ENCODE results near the gene CREB5.
"Not testable (repeated sequence)": the region's sequence is repeated elsewhere in the genome, so short reads cannot be mapped to it uniquely, and the experiment has no call there.

CREB5 gene

DNA sequence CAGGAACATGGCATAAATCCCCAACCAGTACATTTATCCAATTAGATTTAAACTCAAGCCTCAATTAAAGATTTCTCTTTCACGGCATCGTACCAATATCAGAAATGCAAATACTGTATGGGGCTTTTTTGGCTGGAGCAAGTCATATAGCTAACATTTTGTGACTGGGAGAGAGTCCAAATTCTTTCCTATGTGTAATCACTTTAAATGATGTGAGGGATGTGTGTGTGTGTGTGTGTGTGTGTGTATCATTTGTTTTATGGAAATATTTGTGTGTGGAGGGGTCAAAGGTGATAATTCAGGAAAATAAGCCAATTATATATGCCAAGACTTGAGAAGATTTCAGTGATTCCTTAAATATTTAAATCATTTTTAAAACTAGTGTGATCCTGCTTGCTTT is 349.2 kb downstream of the CREB5 start:
- in situ Hi-C loops (cut with MboI; ENCODE audit: low sequenced_read_pairs) = no loop called here

- in situ Hi-C loops (cut with MboI; ENCODE audit: low sequenced_read_pairs) = no loop called here
These were observed 350.3 kb downstream of the CREB5 start for GRCh38 chr7:28762651-28763050.

- in situ Hi-C loops (cut with MboI; ENCODE audit: low sequenced_read_pairs) = no loop called here
These were observed 354.0 kb downstream of the CREB5 start for GRCh38 chr7:28766359-28766758.

DNA sequence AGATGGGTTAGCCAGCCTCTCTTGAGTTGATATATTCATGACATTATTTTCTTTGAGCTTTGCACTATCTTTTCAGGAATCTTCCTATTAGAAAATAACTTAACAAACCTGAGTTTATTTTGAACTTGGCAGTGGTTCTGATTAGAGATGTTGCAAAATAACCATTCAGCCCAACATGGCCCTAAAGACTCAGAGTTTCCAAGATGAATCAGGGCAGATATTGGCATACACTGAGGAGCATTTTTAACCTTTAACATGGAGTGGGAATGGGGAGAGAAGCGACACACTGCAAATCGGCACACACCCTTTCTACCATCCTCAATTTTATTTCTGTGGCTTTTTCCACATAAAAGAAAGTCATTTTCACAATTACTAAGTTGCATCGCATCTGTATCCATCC is 355.0 kb downstream of the CREB5 start:
- in situ Hi-C loops (cut with MboI; ENCODE audit: low sequenced_read_pairs) = no loop called here

DNA sequence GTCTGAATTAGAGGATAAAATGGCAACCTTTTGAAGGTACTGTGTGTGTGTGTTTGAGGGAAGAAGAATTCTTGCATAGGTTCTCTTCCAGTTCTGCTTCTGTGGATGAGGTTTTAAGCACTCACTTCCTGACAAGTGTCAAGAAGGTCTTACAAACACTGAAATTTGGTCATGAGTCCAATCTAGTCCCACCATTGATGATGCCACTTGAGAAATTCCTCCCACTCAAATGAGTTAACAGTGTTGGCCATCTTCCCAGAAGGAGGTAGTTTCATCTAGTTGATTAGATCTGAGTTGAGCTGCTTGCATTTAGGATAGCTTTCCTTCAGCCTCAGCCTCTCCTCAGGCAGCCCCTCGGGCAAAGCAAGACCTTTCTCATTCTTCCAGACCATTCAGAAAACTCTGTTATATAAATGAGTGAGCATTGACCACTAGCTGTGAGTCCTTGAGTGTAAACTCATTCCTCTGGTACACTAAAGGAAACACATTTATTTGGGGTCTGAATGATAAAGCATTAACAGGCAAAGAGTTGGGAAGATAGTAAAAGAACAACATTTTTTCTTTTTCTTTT is 356.3 kb downstream of the CREB5 start:
- in situ Hi-C loops (cut with MboI; ENCODE audit: low sequenced_read_pairs) = no loop called here

DNA sequence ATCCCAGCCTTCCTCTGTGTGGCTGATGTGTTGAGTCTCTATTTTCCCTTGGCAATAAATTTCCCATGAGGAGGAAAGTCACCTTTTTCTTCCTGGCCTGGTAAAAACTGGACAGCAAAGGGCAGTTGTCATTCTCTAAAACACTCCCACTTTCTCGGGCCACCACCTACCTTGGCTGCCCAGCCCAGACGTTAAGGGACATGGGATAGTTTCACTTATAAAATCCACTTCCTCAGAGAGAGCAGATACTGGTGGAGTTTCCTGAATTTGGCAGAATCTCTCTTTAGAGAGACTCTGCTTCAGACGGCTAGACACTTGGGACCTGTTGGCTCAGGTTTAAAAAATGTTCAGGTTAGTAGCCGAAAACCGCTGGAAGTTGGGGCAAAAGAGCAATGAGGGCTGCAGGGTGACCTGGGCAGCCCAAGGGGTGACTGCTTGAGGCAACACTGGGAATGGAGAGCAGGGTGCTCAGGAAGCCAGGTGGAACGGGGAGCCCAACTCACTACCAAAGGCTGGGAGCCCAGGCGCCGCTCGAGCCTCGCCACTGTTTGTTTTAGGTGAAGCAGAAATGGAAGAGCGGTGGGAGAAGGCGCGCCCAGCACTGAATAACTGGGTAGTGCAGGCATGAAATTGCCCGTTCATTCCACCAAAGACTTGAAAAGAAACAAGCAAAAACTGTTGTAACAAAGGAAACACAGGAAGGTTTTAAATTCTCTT is 359.7 kb downstream of the CREB5 start:
- in situ Hi-C loops (cut with MboI; ENCODE audit: low sequenced_read_pairs) = no loop called here

DNA sequence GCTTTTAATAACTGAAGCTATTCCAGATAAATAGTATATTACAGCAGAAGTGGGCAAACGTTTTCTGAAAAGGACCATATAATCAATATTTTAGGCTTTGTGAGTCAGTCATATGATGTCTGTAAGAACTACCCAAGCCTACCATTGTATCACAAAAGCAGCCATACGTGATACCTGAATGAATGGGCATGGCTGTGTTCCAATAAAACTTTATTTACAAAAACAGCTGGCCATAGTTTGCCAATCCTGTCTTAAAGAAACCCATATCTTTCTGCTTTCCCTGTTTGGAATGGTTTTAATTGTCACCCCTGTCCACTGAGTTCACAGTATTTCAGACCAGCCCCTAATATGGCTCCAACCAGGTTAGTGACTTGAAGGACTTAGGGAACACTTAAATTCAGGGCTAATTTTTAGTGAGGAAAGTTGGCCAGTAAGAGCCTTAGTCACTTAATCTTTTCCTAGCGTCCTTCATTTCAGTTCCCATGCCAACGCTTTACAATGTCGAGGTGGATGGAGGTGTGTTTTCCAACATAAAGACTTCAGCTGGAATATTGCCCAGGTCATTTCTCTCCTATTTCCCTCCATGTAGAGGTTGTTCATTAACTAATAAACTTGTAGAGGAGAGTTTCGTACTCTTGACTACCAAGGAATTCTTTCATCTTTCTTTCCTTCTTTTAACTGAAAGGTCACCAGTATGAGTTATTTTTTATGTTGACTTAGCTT is 361.3 kb downstream of the CREB5 start:
- in situ Hi-C loops (cut with MboI; ENCODE audit: low sequenced_read_pairs) = no loop called here

GRCh38 chr7:28774261-28774988 is 362.1 kb downstream of the CREB5 start:
- in situ Hi-C loops (cut with MboI; ENCODE audit: low sequenced_read_pairs) = no loop called here

GRCh38 chr7:28776463-28777157 is 364.3 kb downstream of the CREB5 start:
- in situ Hi-C loops (cut with MboI; ENCODE audit: low sequenced_read_pairs) = no loop called here

- in situ Hi-C loops (cut with MboI; ENCODE audit: low sequenced_read_pairs) = no loop called here
These were observed 366.5 kb downstream of the CREB5 start for GRCh38 chr7:28778786-28779185.

DNA sequence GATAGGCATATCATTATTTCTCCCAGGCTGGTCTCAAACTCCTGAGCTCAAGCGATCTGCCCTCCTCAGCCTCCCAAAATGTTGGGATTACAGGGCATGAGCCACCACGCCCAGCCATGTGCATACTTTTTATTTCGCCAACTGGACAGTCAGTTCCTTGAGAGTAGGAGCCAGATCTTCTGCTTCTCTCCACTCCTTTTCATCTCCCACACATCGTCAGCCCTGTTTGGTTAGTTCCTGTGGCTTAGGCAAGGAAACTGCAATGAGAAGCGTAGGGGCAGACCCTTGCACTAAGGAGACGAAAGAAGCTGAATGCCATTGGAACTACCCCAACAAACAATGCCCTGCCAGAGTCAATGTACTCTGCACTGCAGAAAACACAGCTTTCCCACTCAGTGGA is 367.6 kb downstream of the CREB5 start:
- in situ Hi-C loops (cut with MboI; ENCODE audit: low sequenced_read_pairs) = no loop called here

GRCh38 chr7:28782362-28782761 is 370.0 kb downstream of the CREB5 start:
- in situ Hi-C loops (cut with MboI; ENCODE audit: low sequenced_read_pairs) = no loop called here

- in situ Hi-C loops (cut with MboI; ENCODE audit: low sequenced_read_pairs) = no loop called here
These were observed 372.0 kb downstream of the CREB5 start for GRCh38 chr7:28784171-28784902.

- in situ Hi-C loops (cut with MboI; ENCODE audit: low sequenced_read_pairs) = no loop called here
These were observed 373.0 kb downstream of the CREB5 start for GRCh38 chr7:28785041-28785995.

DNA sequence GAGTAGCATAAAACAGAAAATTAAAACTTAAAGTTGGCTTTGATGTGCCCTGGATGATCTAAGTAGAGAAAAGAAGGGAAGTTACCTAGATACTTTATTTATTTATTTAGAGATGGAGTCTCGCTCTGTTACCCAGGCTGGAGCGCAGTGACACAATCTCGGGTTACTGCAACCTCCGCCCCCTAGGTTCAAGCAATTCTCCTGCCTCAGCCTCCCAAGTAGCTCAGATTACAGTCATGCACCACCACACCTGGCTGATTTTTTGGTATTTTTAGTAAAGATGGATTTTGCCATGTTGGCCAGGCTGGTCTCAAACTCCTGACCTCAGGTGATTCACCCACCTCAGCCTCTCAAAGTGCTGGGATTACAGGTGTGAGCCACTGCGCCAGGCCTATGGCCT is 373.8 kb downstream of the CREB5 start:
- in situ Hi-C loops (cut with MboI; ENCODE audit: low sequenced_read_pairs) = not testable (repeated sequence)

DNA sequence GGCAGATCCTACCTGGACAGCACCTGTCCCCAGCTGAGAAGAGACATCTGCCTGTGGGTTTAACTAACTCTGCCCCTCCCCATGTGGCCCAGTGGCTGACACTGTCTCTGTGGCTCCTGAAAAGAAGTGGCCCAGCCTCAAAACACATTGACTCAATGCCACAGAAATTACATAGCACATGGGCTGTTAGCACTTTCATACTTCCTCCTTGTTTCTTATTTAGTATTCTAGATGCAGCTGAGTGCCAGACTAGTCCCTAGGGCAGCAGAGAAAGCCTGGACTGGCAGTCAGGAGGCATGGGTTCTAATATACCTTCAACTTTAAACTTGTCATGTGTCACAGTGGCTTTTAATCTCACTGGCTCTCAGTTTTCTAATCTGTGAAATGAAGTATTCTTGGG is 374.8 kb downstream of the CREB5 start:
- in situ Hi-C loops (cut with MboI; ENCODE audit: low sequenced_read_pairs) = no loop called here

GRCh38 chr7:28790467-28790866 is 378.1 kb downstream of the CREB5 start:
- in situ Hi-C loops (cut with MboI; ENCODE audit: low sequenced_read_pairs) = no loop called here

DNA sequence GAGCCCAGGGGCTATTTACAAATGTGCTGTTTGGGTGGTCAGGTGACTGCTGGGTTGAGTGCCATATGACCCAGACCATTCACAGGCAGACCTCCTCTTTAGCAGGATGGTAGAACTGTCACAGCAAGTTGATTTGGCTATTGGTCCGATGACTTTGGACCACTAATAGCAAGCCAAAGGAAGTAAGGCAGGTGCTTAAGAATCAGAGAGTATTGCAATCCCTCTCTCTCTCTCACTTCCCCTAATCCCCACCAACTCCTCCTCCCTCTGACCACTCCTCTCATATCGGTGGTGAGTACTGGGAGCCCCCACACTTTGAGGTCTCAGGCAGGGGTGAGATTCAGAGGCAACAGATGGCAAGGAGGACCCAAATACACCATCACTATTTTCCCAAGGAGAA is 380.5 kb downstream of the CREB5 start:
- in situ Hi-C loops (cut with MboI; ENCODE audit: low sequenced_read_pairs) = no loop called here

- in situ Hi-C loops (cut with MboI; ENCODE audit: low sequenced_read_pairs) = no loop called here
These were observed 381.2 kb downstream of the CREB5 start for GRCh38 chr7:28793381-28794085.
